OCI-LY7 (cell line): ENCODE measurements around the gene FAF2. TPM values are rescaled to one million over a fixed set of nuclear protein-coding genes. Genes with fewer than 3 reads are reported as not detected.

Experiments
- BruUV-seq: library from RNA; stranded (reverse); fragments of 400-500 nt; replicated peaks from 2 replicates; lab custom pipeline; 2021; lab: Mats Ljungman, UMichigan
- CTCF ChIA-PET: fragments of 300-600 bp; sonication (Branson Sonifier 250); formaldehyde crosslinking; loops from one replicate; lab custom pipeline; 2022; ENCODE audit warnings: antibody characterized with exemption; ENCODE audit not compliant: unreplicated experiment; lab: Charles Lee
- POLR2A ChIA-PET: fragments of 300-600 bp; sonication (Branson Sonifier 250); formaldehyde crosslinking; loops from one replicate; lab custom pipeline; 2022; ENCODE audit warnings: antibody characterized with exemption; lab: Charles Lee
- DNase-seq: peaks from one replicate; pipeline ENCODE4 v3.0.0-alpha.2; 2015; ENCODE audit warnings: low spot score
- H2AFZ ChIP-seq: fragments of 200-600 bp; sonication (generic), shearing (Covaris generic); 2 replicates; pipeline ENCODE4 v1.6.1; 2014; ENCODE audit warnings: mild to moderate bottlenecking, antibody characterized with exemption, low read length, moderate library complexity
- H3K27ac ChIP-seq: fragments of 200-600 bp; sonication (generic); 2 replicates; pipeline ENCODE4 v1.5.1; 2014; ENCODE audit warnings: mixed run types, low read depth, mild to moderate bottlenecking, moderate library complexity, low read length, inconsistent platforms; ENCODE audit not compliant: poor library complexity, severe bottlenecking
- H3K36me3 ChIP-seq: fragments of 200-600 bp; sonication (generic); 2 replicates; pipeline ENCODE4 v1.6.1; 2014; ENCODE audit warnings: mild to moderate bottlenecking, antibody characterized with exemption, low read length, moderate library complexity, mixed read lengths; ENCODE audit not compliant: insufficient read depth
- H3K4me1 ChIP-seq: fragments of 200-600 bp; sonication (generic); 2 replicates; pipeline ENCODE4 v1.5.1; 2014; ENCODE audit warnings: mild to moderate bottlenecking, low read length; ENCODE audit not compliant: insufficient read depth, poor library complexity, severe bottlenecking
- H3K4me2 ChIP-seq: fragments of 200-600 bp; sonication (generic); 2 replicates; pipeline ENCODE4 v1.6.1; 2014; ENCODE audit warnings: mild to moderate bottlenecking, low read length
- H3K4me3 ChIP-seq: fragments of 200-600 bp; sonication (generic); 2 replicates; pipeline ENCODE4 v1.5.1; 2014; ENCODE audit warnings: mild to moderate bottlenecking, low read depth, low read length; ENCODE audit not compliant: poor library complexity, severe bottlenecking
- H3K79me2 ChIP-seq: fragments of 200-600 bp; sonication (generic); 2 replicates; pipeline ENCODE4 v1.6.1; 2016; ENCODE audit warnings: low read depth, mild to moderate bottlenecking, low read length, moderate library complexity, mixed read lengths; ENCODE audit not compliant: insufficient read depth
- H3K9me2 ChIP-seq: fragments of 200-600 bp; sonication (generic); 2 replicates; pipeline ENCODE4 v1.6.1; 2016; ENCODE audit warnings: mild to moderate bottlenecking, low read length, mixed read lengths; ENCODE audit not compliant: insufficient read depth
- H3K9me3 ChIP-seq: fragments of 200-600 bp; sonication (generic); 2 replicates; pipeline ENCODE4 v1.6.1; 2014; ENCODE audit warnings: mild to moderate bottlenecking, mixed run types, low read length, mixed read lengths
- H4K20me1 ChIP-seq: fragments of 200-600 bp; sonication (generic); 2 replicates; pipeline ENCODE4 v1.6.1; 2014; ENCODE audit warnings: mild to moderate bottlenecking, antibody characterized with exemption, low read length, moderate library complexity, mixed read lengths; ENCODE audit not compliant: insufficient read depth
- EZH2phosphoT487 ChIP-seq: fragments of 200-600 bp; sonication (generic); IDR thresholded peaks from 2 replicates; pipeline ENCODE4 v1.6.1; 2018; ENCODE audit warnings: low read depth, borderline replicate concordance, mild to moderate bottlenecking, mixed run types, antibody characterized with exemption, low read length, moderate library complexity, mixed read lengths
- intact Hi-C: fragments of 100-400 bp; cut with micrococcal nuclease; formaldehyde crosslinking; loops from one replicate; pipeline ENCODE4 v1.10.0; 2022; ENCODE audit not compliant: unreplicated experiment
- total RNA-seq, 2 experiments: library from RNA; depleted of rRNA in 1 of 2; stranded (reverse); fragments of >200 nt in 1 of 2; shearing (Covaris generic) in 1 of 2; gene quantifications; 2 replicates each; pipeline ENCODE4 v1.2.3, GENCODE V29; 2014 to 2022
- TF ChIP-seq, protein P1 (sequence below): fragments of 200-600 bp; sonication (generic); conservative IDR thresholded peaks from 2 replicates; pipeline ENCODE4 v1.5.1; 2014; ENCODE audit warnings: mild to moderate bottlenecking, antibody characterized with exemption, low read length, moderate library complexity, mixed read lengths

The FAF2 gene
- total RNA-seq, 2 experiments from 2014 or later = 36.9 to 49.7 TPM

DNA sequence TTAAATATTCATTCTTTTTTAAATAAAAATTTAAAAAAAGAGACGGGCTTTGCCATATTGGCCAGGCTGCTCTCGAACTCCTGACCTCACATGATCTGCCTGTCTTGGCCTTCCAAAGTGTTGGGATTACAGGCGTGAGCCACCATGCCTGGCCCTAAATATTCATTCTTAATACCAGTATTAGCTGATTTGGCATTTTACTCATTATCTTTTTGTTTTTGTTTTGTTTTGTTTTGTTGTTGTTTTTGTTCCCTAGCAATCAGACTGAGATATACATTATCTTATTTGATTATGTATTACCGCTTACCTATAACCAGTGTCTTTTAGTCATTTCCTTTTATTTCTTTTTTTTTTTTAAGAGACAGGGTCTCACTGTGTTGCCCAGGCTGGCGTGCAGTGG, 51.1 kb downstream of the FAF2 start:
- Histone ChIP-seq H2AFZ (no peak overlapping the region), H4K20me1 (no peaks in the 10 kb centered on the region), H3K4me1 (no peaks in the 10 kb centered on the region), H3K9me2 (no peaks in the 10 kb centered on the region), H3K9me3 (no peaks in the 10 kb centered on the region), H3K4me2 (no peak overlapping the region), H3K36me3 (peaks cover 97% of the 10 kb centered on the region), H3K79me2 (no peaks in the 10 kb centered on the region), H3K4me3 (no peak overlapping the region), H3K27ac (no peak overlapping the region)
- DNase-seq = no peak
- TF ChIP-seq EZH2phosphoT487 = no peak
- TF ChIP-seq, protein P1, sequence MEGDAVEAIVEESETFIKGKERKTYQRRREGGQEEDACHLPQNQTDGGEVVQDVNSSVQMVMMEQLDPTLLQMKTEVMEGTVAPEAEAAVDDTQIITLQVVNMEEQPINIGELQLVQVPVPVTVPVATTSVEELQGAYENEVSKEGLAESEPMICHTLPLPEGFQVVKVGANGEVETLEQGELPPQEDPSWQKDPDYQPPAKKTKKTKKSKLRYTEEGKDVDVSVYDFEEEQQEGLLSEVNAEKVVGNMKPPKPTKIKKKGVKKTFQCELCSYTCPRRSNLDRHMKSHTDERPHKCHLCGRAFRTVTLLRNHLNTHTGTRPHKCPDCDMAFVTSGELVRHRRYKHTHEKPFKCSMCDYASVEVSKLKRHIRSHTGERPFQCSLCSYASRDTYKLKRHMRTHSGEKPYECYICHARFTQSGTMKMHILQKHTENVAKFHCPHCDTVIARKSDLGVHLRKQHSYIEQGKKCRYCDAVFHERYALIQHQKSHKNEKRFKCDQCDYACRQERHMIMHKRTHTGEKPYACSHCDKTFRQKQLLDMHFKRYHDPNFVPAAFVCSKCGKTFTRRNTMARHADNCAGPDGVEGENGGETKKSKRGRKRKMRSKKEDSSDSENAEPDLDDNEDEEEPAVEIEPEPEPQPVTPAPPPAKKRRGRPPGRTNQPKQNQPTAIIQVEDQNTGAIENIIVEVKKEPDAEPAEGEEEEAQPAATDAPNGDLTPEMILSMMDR = no peak
- intact Hi-C loops = no loop called here
- POLR2A ChIA-PET = interaction anchor here (0.8 kb wide), 1 partner anchor 38 kb away, joined by 3 read pairs; no protein-coding TSS in a partner anchor
- CTCF ChIA-PET = no interaction called here
- BruUV-seq = no TSS peak

DNA sequence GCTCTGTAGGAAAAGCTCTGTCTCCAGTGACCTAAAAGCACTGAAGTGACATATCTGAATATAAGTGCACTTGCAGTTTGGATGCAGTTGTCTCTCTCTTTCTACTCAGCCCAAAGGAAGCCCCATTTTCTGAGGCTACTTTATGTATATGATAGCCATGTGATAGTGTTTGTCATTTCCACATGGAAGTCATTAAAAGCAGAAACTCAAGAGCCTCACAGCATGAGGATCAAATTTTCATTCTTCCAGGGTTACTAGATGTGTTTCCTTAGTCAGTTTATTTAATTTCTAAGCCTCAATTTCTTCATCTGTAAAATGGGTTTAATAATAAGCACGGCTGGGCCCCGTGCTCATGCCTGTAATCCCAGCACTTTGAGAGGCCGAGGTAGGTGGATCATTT, 52.3 kb downstream of the FAF2 start:
- H3K36me3 ChIP-seq = peaks cover 99% of the 10 kb centered on the region
- ChIA-PET POLR2A (interaction anchor here (1.3 kb wide), 1 partner anchor 53 kb away, joined by 3 read pairs; the partner anchor contains the start of gene FAF2), CTCF (no interaction called here)
- no peak overlapping the region for H2AFZ ChIP-seq
- intact Hi-C loops = no loop called here
- TF ChIP-seq, protein P1 = no peak
- TF ChIP-seq EZH2phosphoT487 = no peak
- no peak for DNase-seq
- no peaks in the 10 kb centered on the region for H4K20me1 ChIP-seq
- H3K9me2 ChIP-seq = no peaks in the 10 kb centered on the region
- no peak overlapping the region for H3K4me2 ChIP-seq
- no peaks in the 10 kb centered on the region for H3K4me1 ChIP-seq
- no peaks in the 10 kb centered on the region for H3K9me3 ChIP-seq
- no peak overlapping the region for H3K4me3 ChIP-seq
- no peak overlapping the region for H3K27ac ChIP-seq
- H3K79me2 ChIP-seq = no peaks in the 10 kb centered on the region
- no TSS peak for BruUV-seq

GRCh38 chr5:176501333-176501732, 53.1 kb downstream of the FAF2 start:
- DNase-seq = no peak
- Histone ChIP-seq H3K27ac (no peak overlapping the region), H3K9me3 (no peaks in the 10 kb centered on the region), H3K4me2 (no peak overlapping the region), H3K79me2 (no peaks in the 10 kb centered on the region), H3K9me2 (no peaks in the 10 kb centered on the region), H3K4me1 (no peaks in the 10 kb centered on the region), H3K4me3 (no peak overlapping the region), H2AFZ (no peak overlapping the region), H4K20me1 (no peaks in the 10 kb centered on the region), H3K36me3 (peaks cover 99% of the 10 kb centered on the region)
- ChIA-PET POLR2A (interaction anchor here (0.6 to 1.4 kb wide), 4 partner anchors 10 to 500 kb away, joined by 3 to 6 read pairs (median 4); partner anchors contain the start of gene FAF2), CTCF (interaction anchor here (0.6 kb wide), 1 partner anchor 549 kb away, joined by 3 read pairs; no protein-coding TSS in a partner anchor)
- TF ChIP-seq, protein P1 = no peak
- intact Hi-C loops = no loop called here
- BruUV-seq = no TSS peak
